HCT116 (cell line): ENCODE results near the gene IL26.
"Not testable (repeated sequence)": the region's sequence is repeated elsewhere in the genome, so short reads cannot be mapped to it uniquely, and the experiment has no call there.

ENCODE experiments used
- CEBPB ChIP-seq: IDR thresholded peaks from 2 replicates; pipeline ENCODE4 v1.6.1; 2012; ENCODE audit warnings: low read depth
- EGR1 ChIP-seq: IDR thresholded peaks from 2 replicates; pipeline ENCODE4 v1.6.1; 2012; ENCODE audit warnings: low read depth
- ELF1 ChIP-seq: IDR thresholded peaks from 2 replicates; pipeline ENCODE4 v1.6.1; 2012; ENCODE audit warnings: low read depth, borderline replicate concordance
- EZH2 ChIP-seq: fragments of 200-600 bp; sonication (generic); IDR thresholded peaks from 2 replicates; pipeline ENCODE4 v1.6.1; 2017; ENCODE audit warnings: antibody characterized with exemption, mixed run types
- EZH2phosphoT487 ChIP-seq: fragments of 200-600 bp; IDR thresholded peaks from 2 replicates; pipeline ENCODE4 v1.6.1; 2018; ENCODE audit warnings: antibody characterized with exemption, borderline replicate concordance
- POLR2A ChIP-seq: IDR thresholded peaks from 2 replicates; pipeline ENCODE4 v1.7.0; 2011; ENCODE audit warnings: borderline replicate concordance; ENCODE audit not compliant: insufficient read depth, insufficient read length; ENCODE audit errors: extremely low read depth
- SP1 ChIP-seq: IDR thresholded peaks from 2 replicates; pipeline ENCODE4 v1.6.1; 2012; ENCODE audit warnings: low read depth
- YY1 ChIP-seq: IDR thresholded peaks from 2 replicates; pipeline ENCODE4 v1.6.1; 2011; ENCODE audit warnings: low read length, low read depth, moderate library complexity, mild to moderate bottlenecking; ENCODE audit not compliant: insufficient replicate concordance; ENCODE audit errors: extremely low read depth
- ZNF274 ChIP-seq: fragments of 200-500 bp; sonication (Bioruptor generic); IDR thresholded peaks from 2 replicates; pipeline ENCODE4 v1.6.1; 2014; ENCODE audit warnings: mild to moderate bottlenecking, low read depth, low read length, inconsistent platforms
- TF ChIP-seq, protein P1 (sequence below), 3 experiments: fragments of 200-600 bp in 1 of 3; sonication (generic) in 1 of 3; IDR thresholded peaks in 2 of 3; conservative IDR thresholded peaks in 1 of 3; 2 replicates each; pipeline ENCODE4 v1.5.1; 2012 to 2017; ENCODE audit warnings: low read depth in 2 of 3, low read length in 2 of 3, antibody characterized with exemption in 1 of 3, borderline replicate concordance in 1 of 3, control low read depth in 1 of 3, mild to moderate bottlenecking in 1 of 3, mixed read lengths in 1 of 3, mixed run types in 1 of 3, moderate library complexity in 1 of 3; ENCODE audit not compliant: insufficient read depth in 1 of 3
- TF ChIP-seq, protein P2 (sequence below): IDR thresholded peaks from 2 replicates; pipeline ENCODE4 v1.6.1; 2012; ENCODE audit warnings: low read depth
- TF ChIP-seq, protein P3 (sequence below): IDR thresholded peaks from 2 replicates; pipeline ENCODE4 v1.6.1; 2012
- TF ChIP-seq, protein P4 (sequence below): IDR thresholded peaks from 2 replicates; pipeline ENCODE4 v1.6.1; 2012
- TF ChIP-seq, protein P5 (sequence below): IDR thresholded peaks from 2 replicates; pipeline ENCODE4 v1.6.1; 2011; ENCODE audit warnings: mild to moderate bottlenecking, low read length, moderate library complexity; ENCODE audit not compliant: insufficient replicate concordance; ENCODE audit errors: extremely low read depth

DNA sequence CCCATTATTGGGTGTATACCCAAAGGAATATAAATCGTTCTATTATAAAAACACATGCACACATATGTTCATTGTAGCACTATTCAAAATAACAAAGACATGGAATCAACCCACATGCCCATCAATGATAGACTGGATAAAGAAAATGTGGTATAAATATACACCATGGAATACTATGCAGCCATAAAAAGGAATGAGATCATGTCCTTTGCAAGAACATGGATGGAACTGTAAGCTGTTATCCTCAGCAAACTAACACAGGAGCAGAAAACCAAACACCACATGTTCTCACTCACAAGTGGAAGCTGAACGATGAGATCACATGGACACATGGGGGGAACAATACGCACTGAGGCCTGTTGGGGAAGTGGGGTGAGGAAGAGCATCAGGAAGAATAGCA, 50.8 kb downstream of the IL26 start:
- TF ChIP-seq EZH2, ELF1, POLR2A, EGR1, EZH2phosphoT487, YY1, CEBPB, SP1, ZNF274: not testable (repeated sequence)
- TF ChIP-seq, protein P1, sequence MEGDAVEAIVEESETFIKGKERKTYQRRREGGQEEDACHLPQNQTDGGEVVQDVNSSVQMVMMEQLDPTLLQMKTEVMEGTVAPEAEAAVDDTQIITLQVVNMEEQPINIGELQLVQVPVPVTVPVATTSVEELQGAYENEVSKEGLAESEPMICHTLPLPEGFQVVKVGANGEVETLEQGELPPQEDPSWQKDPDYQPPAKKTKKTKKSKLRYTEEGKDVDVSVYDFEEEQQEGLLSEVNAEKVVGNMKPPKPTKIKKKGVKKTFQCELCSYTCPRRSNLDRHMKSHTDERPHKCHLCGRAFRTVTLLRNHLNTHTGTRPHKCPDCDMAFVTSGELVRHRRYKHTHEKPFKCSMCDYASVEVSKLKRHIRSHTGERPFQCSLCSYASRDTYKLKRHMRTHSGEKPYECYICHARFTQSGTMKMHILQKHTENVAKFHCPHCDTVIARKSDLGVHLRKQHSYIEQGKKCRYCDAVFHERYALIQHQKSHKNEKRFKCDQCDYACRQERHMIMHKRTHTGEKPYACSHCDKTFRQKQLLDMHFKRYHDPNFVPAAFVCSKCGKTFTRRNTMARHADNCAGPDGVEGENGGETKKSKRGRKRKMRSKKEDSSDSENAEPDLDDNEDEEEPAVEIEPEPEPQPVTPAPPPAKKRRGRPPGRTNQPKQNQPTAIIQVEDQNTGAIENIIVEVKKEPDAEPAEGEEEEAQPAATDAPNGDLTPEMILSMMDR (IDR thresholded peaks at IDR 0.05 in 2 of 3, conservative IDR thresholded peaks at IDR 0.05 in 1 of 3; ENCODE audit: borderline replicate concordance in 1 of 3, insufficient read depth in 1 of 3, low read depth in 2 of 3, low read length in 2 of 3): not testable (repeated sequence)
- TF ChIP-seq, protein P2, sequence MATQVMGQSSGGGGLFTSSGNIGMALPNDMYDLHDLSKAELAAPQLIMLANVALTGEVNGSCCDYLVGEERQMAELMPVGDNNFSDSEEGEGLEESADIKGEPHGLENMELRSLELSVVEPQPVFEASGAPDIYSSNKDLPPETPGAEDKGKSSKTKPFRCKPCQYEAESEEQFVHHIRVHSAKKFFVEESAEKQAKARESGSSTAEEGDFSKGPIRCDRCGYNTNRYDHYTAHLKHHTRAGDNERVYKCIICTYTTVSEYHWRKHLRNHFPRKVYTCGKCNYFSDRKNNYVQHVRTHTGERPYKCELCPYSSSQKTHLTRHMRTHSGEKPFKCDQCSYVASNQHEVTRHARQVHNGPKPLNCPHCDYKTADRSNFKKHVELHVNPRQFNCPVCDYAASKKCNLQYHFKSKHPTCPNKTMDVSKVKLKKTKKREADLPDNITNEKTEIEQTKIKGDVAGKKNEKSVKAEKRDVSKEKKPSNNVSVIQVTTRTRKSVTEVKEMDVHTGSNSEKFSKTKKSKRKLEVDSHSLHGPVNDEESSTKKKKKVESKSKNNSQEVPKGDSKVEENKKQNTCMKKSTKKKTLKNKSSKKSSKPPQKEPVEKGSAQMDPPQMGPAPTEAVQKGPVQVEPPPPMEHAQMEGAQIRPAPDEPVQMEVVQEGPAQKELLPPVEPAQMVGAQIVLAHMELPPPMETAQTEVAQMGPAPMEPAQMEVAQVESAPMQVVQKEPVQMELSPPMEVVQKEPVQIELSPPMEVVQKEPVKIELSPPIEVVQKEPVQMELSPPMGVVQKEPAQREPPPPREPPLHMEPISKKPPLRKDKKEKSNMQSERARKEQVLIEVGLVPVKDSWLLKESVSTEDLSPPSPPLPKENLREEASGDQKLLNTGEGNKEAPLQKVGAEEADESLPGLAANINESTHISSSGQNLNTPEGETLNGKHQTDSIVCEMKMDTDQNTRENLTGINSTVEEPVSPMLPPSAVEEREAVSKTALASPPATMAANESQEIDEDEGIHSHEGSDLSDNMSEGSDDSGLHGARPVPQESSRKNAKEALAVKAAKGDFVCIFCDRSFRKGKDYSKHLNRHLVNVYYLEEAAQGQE: not testable (repeated sequence)
- TF ChIP-seq, protein P3, sequence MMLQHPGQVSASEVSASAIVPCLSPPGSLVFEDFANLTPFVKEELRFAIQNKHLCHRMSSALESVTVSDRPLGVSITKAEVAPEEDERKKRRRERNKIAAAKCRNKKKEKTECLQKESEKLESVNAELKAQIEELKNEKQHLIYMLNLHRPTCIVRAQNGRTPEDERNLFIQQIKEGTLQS: not testable (repeated sequence)
- TF ChIP-seq, protein P4, sequence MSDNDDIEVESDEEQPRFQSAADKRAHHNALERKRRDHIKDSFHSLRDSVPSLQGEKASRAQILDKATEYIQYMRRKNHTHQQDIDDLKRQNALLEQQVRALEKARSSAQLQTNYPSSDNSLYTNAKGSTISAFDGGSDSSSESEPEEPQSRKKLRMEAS: not testable (repeated sequence)
- TF ChIP-seq, protein P5, sequence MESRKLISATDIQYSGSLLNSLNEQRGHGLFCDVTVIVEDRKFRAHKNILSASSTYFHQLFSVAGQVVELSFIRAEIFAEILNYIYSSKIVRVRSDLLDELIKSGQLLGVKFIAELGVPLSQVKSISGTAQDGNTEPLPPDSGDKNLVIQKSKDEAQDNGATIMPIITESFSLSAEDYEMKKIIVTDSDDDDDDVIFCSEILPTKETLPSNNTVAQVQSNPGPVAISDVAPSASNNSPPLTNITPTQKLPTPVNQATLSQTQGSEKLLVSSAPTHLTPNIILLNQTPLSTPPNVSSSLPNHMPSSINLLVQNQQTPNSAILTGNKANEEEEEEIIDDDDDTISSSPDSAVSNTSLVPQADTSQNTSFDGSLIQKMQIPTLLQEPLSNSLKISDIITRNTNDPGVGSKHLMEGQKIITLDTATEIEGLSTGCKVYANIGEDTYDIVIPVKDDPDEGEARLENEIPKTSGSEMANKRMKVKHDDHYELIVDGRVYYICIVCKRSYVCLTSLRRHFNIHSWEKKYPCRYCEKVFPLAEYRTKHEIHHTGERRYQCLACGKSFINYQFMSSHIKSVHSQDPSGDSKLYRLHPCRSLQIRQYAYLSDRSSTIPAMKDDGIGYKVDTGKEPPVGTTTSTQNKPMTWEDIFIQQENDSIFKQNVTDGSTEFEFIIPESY: not testable (repeated sequence)
